Neural progenitor cell (in vitro differentiated cells): ENCODE results near the gene SCAMP3. TPM values are rescaled to one million over a fixed set of nuclear protein-coding genes. Genes with fewer than 3 reads are reported as not detected.
A peak's percentile ranks its signal among the peaks of the same experiment; 100 is the strongest.

ENCODE experiments used
- DNase-seq: peaks from one replicate; pipeline ENCODE4 v3.0.0-alpha.2; 2016; ENCODE audit warnings: low spot score
- H2AFZ ChIP-seq: fragments of 200-600 bp; sonication (generic); replicated peaks from 2 replicates; pipeline ENCODE4 v1.6.1; 2016; ENCODE audit warnings: antibody characterized with exemption
- H3F3A ChIP-seq: fragments of 200-600 bp; sonication (generic); 2 replicates; pipeline ENCODE4 v1.6.1; 2016; ENCODE audit warnings: antibody characterized with exemption, low read depth
- H3K27ac ChIP-seq: fragments of 200-600 bp; sonication (generic); 2 replicates; pipeline ENCODE4 v1.5.1; 2016; ENCODE audit warnings: mild to moderate bottlenecking
- H3K27me3 ChIP-seq: fragments of 200-600 bp; sonication (generic); 2 replicates; pipeline ENCODE4 v1.6.1; 2016; ENCODE audit warnings: mild to moderate bottlenecking, moderate library complexity
- H3K36me3 ChIP-seq: fragments of 200-600 bp; sonication (generic); 2 replicates; pipeline ENCODE4 v1.5.1; 2016
- H3K4me1 ChIP-seq: fragments of 200-600 bp; sonication (generic); 2 replicates; pipeline ENCODE4 v1.6.1; 2016; ENCODE audit warnings: mixed run types
- H3K4me2 ChIP-seq: fragments of 200-600 bp; sonication (generic); 2 replicates; pipeline ENCODE4 v1.6.1; 2016
- H3K4me3 ChIP-seq: fragments of 200-600 bp; sonication (generic); 2 replicates; pipeline ENCODE4 v1.5.1; 2016
- H3K79me2 ChIP-seq: fragments of 200-600 bp; sonication (generic); 2 replicates; pipeline ENCODE4 v1.6.1; 2016; ENCODE audit warnings: low read depth
- H3K9ac ChIP-seq: fragments of 200-600 bp; sonication (generic); 2 replicates; pipeline ENCODE4 v1.6.1; 2016
- H3K9me3 ChIP-seq: fragments of 200-600 bp; sonication (generic); 2 replicates; pipeline ENCODE4 v1.5.1; 2016; ENCODE audit warnings: low read depth
- H4K20me1 ChIP-seq: fragments of 200-600 bp; sonication (generic); 2 replicates; pipeline ENCODE4 v1.6.1; 2016; ENCODE audit warnings: low read depth
- H3K27ac Mint-ChIP-seq: 3 replicates; pipeline ENCODE4 v1.8.0; 2021; ENCODE audit warnings: mixed read lengths
- H3K27me3 Mint-ChIP-seq: 2 replicates; pipeline ENCODE4 v1.8.0; 2022; ENCODE audit warnings: low read depth, mild to moderate bottlenecking, inconsistent platforms, moderate library complexity, mixed read lengths; ENCODE audit not compliant: insufficient read depth
- H3K36me3 Mint-ChIP-seq: 3 replicates; pipeline ENCODE4 v1.8.0; 2021; ENCODE audit warnings: mixed read lengths
- H3K4me1 Mint-ChIP-seq: 3 replicates; pipeline ENCODE4 v1.8.0; 2021; ENCODE audit warnings: mixed read lengths
- H3K4me3 Mint-ChIP-seq: 3 replicates; pipeline ENCODE4 v1.8.0; 2021; ENCODE audit warnings: mild to moderate bottlenecking, moderate library complexity, mixed read lengths
- H3K9me3 Mint-ChIP-seq: 3 replicates; pipeline ENCODE4 v1.8.0; 2020; ENCODE audit warnings: mixed read lengths
- EZH2 ChIP-seq: fragments of 200-600 bp; sonication (generic); IDR thresholded peaks from 2 replicates; pipeline ENCODE4 v1.6.1; 2017; ENCODE audit warnings: antibody characterized with exemption, mild to moderate bottlenecking, moderate library complexity
- EZH2phosphoT487 ChIP-seq: fragments of 200-600 bp; sonication (generic); IDR thresholded peaks from 2 replicates; pipeline ENCODE4 v1.6.1; 2017; ENCODE audit warnings: antibody characterized with exemption
- total RNA-seq: library from RNA; depleted of rRNA; stranded (reverse); fragments of >200 nt; gene quantifications from 2 replicates; pipeline ENCODE4 v1.2.3, GENCODE V29; 2015; ENCODE audit warnings: low replicate concordance
- TF ChIP-seq, protein P1 (sequence below): fragments of 200-600 bp; sonication (generic); IDR thresholded peaks from 2 replicates; pipeline ENCODE4 v1.5.1; 2017; ENCODE audit warnings: antibody characterized with exemption, mild to moderate bottlenecking

Gene SCAMP3
- total RNA-seq, 1 donor from 2014 or later: 21.8 TPM

DNA sequence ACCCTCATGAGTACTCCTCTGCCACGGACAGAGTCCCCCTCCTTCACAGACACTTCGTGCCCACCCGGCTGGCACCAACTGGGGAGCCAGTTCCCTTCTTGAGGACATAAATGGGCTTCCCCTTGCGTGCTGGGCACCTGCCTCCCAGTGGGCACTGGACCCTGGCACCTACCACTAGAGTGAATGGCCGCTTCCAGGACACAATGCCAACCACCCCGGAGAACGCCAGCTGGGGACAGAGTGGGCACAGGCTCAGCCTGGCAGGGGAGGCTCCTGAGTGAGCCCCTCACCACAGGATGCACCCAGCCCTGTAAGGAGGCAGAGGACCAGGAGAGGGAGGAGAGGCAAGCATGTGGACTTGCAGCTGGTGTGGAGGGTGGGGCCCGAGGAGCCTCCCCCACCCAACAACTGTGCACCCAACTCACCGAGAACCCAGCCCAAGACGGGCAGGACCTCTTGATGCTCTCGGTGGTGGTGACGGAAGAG lies 7.9 kb downstream of the SCAMP3 start:
- H2AFZ ChIP-seq: no peak overlapping the region
- H3K4me1 ChIP-seq: peaks cover 20% of the 10 kb centered on the region
- peak overlapping the region; percentile 72 for H3K9ac ChIP-seq
- peaks cover 11% of the 10 kb centered on the region for H3K79me2 ChIP-seq
- TF ChIP-seq, protein P1, sequence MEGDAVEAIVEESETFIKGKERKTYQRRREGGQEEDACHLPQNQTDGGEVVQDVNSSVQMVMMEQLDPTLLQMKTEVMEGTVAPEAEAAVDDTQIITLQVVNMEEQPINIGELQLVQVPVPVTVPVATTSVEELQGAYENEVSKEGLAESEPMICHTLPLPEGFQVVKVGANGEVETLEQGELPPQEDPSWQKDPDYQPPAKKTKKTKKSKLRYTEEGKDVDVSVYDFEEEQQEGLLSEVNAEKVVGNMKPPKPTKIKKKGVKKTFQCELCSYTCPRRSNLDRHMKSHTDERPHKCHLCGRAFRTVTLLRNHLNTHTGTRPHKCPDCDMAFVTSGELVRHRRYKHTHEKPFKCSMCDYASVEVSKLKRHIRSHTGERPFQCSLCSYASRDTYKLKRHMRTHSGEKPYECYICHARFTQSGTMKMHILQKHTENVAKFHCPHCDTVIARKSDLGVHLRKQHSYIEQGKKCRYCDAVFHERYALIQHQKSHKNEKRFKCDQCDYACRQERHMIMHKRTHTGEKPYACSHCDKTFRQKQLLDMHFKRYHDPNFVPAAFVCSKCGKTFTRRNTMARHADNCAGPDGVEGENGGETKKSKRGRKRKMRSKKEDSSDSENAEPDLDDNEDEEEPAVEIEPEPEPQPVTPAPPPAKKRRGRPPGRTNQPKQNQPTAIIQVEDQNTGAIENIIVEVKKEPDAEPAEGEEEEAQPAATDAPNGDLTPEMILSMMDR: no peak
- no peak for DNase-seq
- peaks cover 32% of the 10 kb centered on the region for H3K4me1 Mint-ChIP-seq
- H3K9me3 ChIP-seq: no peaks in the 10 kb centered on the region
- H3K4me3 Mint-ChIP-seq: peak overlapping the region; percentile 91
- no peaks in the 10 kb centered on the region for H3K36me3 ChIP-seq
- no peaks in the 10 kb centered on the region for H3K9me3 Mint-ChIP-seq
- H3K27ac ChIP-seq: no peak overlapping the region
- H3F3A ChIP-seq: peaks cover 30% of the 10 kb centered on the region
- peak overlapping the region; percentile 84 for H3K4me3 ChIP-seq
- peaks cover 10% of the 10 kb centered on the region for H3K27me3 Mint-ChIP-seq
- peak overlapping the region; percentile 99 for H3K4me2 ChIP-seq
- peaks cover 16% of the 10 kb centered on the region for H3K36me3 Mint-ChIP-seq
- no peaks in the 10 kb centered on the region for H3K27me3 ChIP-seq
- H3K27ac Mint-ChIP-seq: no peak overlapping the region
- no peaks in the 10 kb centered on the region for H4K20me1 ChIP-seq

DNA sequence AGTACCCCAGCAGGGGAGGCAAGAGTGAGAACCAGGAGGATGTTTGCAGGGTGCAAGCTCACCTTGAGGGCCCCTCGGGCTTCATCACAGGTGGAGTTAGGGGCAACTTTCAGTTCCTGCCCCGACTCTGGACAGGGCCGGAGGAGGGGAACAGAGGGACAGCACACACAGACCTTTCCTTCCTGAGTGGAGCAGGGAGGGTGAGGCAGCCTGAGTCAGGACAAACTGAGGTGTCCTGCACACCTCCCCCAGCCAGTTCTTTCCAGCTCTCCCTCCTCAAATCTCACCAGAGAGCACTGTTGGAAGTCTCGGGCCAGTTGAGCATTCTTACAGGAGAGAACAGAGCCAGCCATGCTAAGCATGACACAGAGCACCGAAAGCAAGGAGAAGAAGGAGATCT lies 8.4 kb downstream of the SCAMP3 start:
- no peaks in the 10 kb centered on the region for H3K27me3 ChIP-seq
- H3K79me2 ChIP-seq: peaks cover 11% of the 10 kb centered on the region
- peaks cover 20% of the 10 kb centered on the region for H3K4me1 ChIP-seq
- Mint-ChIP-seq H3K27me3 (peaks cover 10% of the 10 kb centered on the region), H3K36me3 (peaks cover 16% of the 10 kb centered on the region), H3K27ac (no peak overlapping the region), H3K4me1 (peaks cover 32% of the 10 kb centered on the region), H3K4me3 (peak overlapping the region; percentile 91), H3K9me3 (no peaks in the 10 kb centered on the region)
- peak overlapping the region; percentile 72 for H3K9ac ChIP-seq
- H3K4me3 ChIP-seq: peak overlapping the region; percentile 84
- peaks cover 30% of the 10 kb centered on the region for H3F3A ChIP-seq
- no peaks in the 10 kb centered on the region for H3K9me3 ChIP-seq
- no peak overlapping the region for H2AFZ ChIP-seq
- H3K36me3 ChIP-seq: no peaks in the 10 kb centered on the region
- TF ChIP-seq EZH2 (no peak), EZH2phosphoT487 (no peak)
- TF ChIP-seq, protein P1: no peak
- peak overlapping the region; percentile 99 for H3K4me2 ChIP-seq
- no peaks in the 10 kb centered on the region for H4K20me1 ChIP-seq
- H3K27ac ChIP-seq: no peak overlapping the region
- no peak for DNase-seq

DNA sequence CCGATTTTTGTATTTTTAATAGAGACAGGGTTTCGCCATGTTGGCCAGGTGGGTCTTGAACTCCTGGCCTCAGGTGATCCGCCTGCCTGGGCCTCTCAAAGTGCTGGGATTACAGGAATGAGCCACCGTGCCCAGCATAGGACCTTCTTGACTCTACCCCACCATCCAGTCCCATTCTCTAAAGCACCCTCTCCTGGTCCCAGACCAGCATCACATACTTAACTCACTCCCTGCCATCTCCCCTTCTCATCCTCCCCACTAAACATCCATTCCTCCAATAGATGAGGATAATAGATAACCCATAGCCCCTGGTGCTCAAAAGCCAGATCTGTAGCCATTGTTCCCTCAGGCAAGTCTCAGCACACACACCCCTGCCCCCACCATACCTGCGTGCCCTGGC lies 9.0 kb downstream of the SCAMP3 start:
- DNase-seq: no peak
- H3K9me3 Mint-ChIP-seq: no peaks in the 10 kb centered on the region
- Histone ChIP-seq H3K9me3 (no peaks in the 10 kb centered on the region), H2AFZ (no peak overlapping the region), H3K27me3 (no peaks in the 10 kb centered on the region), H4K20me1 (no peaks in the 10 kb centered on the region), H3K4me3 (peak overlapping the region; percentile 84), H3K9ac (no peak overlapping the region), H3K4me1 (peaks cover 20% of the 10 kb centered on the region), H3K79me2 (peaks cover 11% of the 10 kb centered on the region), H3K27ac (no peak overlapping the region), H3K36me3 (no peaks in the 10 kb centered on the region), H3K4me2 (peak overlapping the region; percentile 99), H3F3A (peaks cover 30% of the 10 kb centered on the region)
- peaks cover 10% of the 10 kb centered on the region for H3K27me3 Mint-ChIP-seq
- H3K27ac Mint-ChIP-seq: no peak overlapping the region
- peaks cover 16% of the 10 kb centered on the region for H3K36me3 Mint-ChIP-seq
- peak overlapping the region; percentile 91 for H3K4me3 Mint-ChIP-seq
- H3K4me1 Mint-ChIP-seq: peaks cover 32% of the 10 kb centered on the region
- TF ChIP-seq EZH2: no peak
- TF ChIP-seq, protein P1: no peak
- TF ChIP-seq EZH2phosphoT487: no peak
